Bronchial epithelial cell (primary cell): ENCODE data around the gene SETD1B. TPM values are rescaled to one million over a fixed set of nuclear protein-coding genes. Genes with fewer than 3 reads are reported as not detected.

Experiments used
- DNase-seq: peaks from one replicate; pipeline ENCODE4 v3.0.0-alpha.2; 2010; ENCODE audit warnings: low read depth
- FAIRE-seq: peaks from 2 replicates; lab custom pipeline; 2011; peaks lifted over from hg19 to GRCh38; lab: Jason Lieb, UNC
- H3K27me3 ChIP-seq: 2 replicates; pipeline ENCODE4 v1.5.1; 2011; ENCODE audit warnings: low read length; ENCODE audit not compliant: control insufficient read depth, insufficient read depth
- H3K36me3 ChIP-seq: 2 replicates; pipeline ENCODE4 v1.5.1; 2011; ENCODE audit warnings: low read length; ENCODE audit not compliant: control insufficient read depth, insufficient read depth
- H3K4me3 ChIP-seq: 2 replicates; pipeline ENCODE4 v1.5.1; 2011; ENCODE audit warnings: mild to moderate bottlenecking, low read depth, low read length, control low read depth
- total RNA-seq: library from RNA; depleted of rRNA; stranded (reverse); fragments of >200 nt; gene quantifications from 2 replicates; pipeline ENCODE4 v1.2.1, GENCODE V29; 2014
- TF ChIP-seq, protein P1 (sequence below): IDR thresholded peaks from 2 replicates; pipeline ENCODE4 v1.5.1; 2011; ENCODE audit warnings: mild to moderate bottlenecking, moderate library complexity, low read length, control low read depth, inconsistent platforms; ENCODE audit not compliant: insufficient read depth, severe bottlenecking

SETD1B gene
- total RNA-seq, 1 donor from 2014 or later: 1.8 TPM

DNA sequence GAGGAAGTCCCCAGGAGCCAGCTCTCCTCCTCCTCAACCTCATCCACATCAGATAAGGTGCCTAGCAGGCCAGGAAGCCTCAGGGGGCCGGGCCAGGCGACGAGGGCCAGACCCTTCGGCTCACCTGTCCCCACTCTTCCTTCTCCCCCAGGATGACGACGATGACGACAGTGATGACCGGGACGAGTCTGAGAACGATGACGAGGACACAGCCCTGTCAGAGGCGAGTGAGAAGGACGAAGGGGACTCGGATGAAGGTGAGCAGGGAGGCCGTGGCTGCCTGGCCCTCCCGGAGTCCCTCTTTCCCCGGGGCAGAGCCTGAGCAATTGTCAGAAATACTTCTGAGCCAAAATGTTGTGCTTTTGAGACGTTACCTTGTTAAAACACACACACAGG, 13.8 kb downstream of the SETD1B start:
- DNase-seq (no peak), FAIRE-seq (no peak)
- TF ChIP-seq, protein P1, sequence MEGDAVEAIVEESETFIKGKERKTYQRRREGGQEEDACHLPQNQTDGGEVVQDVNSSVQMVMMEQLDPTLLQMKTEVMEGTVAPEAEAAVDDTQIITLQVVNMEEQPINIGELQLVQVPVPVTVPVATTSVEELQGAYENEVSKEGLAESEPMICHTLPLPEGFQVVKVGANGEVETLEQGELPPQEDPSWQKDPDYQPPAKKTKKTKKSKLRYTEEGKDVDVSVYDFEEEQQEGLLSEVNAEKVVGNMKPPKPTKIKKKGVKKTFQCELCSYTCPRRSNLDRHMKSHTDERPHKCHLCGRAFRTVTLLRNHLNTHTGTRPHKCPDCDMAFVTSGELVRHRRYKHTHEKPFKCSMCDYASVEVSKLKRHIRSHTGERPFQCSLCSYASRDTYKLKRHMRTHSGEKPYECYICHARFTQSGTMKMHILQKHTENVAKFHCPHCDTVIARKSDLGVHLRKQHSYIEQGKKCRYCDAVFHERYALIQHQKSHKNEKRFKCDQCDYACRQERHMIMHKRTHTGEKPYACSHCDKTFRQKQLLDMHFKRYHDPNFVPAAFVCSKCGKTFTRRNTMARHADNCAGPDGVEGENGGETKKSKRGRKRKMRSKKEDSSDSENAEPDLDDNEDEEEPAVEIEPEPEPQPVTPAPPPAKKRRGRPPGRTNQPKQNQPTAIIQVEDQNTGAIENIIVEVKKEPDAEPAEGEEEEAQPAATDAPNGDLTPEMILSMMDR: no peak
- Histone ChIP-seq H3K36me3 (peaks cover 30% of the 10 kb centered on the region), H3K4me3 (no peak overlapping the region), H3K27me3 (no peaks in the 10 kb centered on the region)

DNA sequence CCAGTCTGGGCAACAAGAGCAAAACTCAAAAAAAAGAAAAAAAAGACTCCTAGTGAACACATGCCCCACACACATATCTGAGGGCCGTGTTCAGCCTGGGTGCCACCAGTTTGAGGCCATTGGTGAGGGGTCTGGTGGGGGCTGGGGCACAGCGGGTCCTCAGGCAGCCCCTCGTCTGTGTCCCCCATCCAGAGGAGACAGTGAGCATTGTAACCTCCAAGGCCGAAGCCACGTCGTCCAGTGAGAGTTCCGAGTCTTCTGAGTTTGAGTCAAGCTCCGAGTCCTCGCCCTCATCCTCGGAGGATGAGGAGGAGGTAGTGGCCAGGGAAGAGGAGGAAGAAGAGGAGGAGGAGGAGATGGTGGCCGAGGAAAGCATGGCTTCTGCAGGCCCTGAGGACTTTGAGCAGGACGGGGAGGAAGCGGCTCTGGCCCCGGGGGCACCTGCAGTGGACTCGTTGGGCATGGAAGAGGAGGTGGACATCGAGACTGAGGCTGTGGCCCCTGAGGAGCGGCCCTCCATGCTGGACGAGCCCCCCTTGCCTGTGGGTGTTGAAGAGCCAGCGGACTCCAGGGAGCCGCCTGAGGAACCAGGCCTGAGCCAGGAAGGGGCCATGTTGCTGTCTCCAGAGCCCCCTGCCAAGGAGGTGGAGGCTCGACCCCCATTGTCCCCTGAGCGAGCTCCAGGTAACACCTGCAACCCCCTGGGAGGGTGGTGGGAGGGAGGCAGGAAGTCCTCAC, 15.6 kb downstream of the SETD1B start:
- H3K4me3 ChIP-seq: no peak overlapping the region
- peaks cover 33% of the 10 kb centered on the region for H3K36me3 ChIP-seq
- TF ChIP-seq, protein P1: no peak
- no peaks in the 10 kb centered on the region for H3K27me3 ChIP-seq
- FAIRE-seq (no peak), DNase-seq (no peak)

GRCh38 chr12:121820056-121820455, 16.2 kb downstream of the SETD1B start:
- TF ChIP-seq, protein P1: no peak
- no peaks in the 10 kb centered on the region for H3K27me3 ChIP-seq
- no peak for DNase-seq
- no peak overlapping the region for H3K4me3 ChIP-seq
- FAIRE-seq: peak; percentile 23
- peaks cover 29% of the 10 kb centered on the region for H3K36me3 ChIP-seq

DNA sequence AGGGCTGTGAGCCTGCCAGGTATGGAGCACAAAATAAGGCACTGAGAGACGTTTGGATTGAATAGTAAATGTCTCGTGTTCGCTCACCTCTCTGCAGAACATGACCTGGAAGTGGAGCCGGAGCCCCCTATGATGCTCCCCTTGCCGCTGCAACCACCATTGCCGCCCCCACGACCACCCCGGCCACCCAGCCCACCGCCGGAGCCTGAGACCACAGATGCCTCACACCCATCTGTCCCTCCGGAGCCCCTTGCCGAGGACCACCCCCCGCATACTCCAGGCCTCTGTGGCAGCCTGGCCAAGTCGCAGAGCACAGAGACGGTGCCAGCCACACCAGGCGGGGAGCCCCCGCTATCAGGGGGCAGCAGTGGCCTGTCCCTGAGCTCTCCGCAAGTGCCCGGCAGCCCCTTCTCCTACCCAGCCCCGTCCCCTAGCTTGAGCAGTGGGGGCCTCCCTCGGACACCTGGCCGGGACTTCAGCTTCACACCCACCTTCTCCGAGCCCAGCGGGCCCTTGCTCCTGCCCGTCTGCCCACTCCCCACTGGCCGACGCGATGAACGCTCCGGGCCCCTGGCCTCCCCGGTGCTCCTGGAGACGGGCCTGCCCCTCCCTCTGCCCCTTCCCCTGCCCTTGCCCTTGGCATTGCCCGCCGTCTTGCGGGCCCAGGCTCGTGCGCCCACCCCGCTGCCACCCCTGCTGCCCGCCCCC, 18.7 kb downstream of the SETD1B start:
- FAIRE-seq (no peak), DNase-seq (no peak)
- TF ChIP-seq, protein P1: no peak
- Histone ChIP-seq H3K27me3 (no peaks in the 10 kb centered on the region), H3K4me3 (no peak overlapping the region), H3K36me3 (peaks cover 19% of the 10 kb centered on the region)

DNA sequence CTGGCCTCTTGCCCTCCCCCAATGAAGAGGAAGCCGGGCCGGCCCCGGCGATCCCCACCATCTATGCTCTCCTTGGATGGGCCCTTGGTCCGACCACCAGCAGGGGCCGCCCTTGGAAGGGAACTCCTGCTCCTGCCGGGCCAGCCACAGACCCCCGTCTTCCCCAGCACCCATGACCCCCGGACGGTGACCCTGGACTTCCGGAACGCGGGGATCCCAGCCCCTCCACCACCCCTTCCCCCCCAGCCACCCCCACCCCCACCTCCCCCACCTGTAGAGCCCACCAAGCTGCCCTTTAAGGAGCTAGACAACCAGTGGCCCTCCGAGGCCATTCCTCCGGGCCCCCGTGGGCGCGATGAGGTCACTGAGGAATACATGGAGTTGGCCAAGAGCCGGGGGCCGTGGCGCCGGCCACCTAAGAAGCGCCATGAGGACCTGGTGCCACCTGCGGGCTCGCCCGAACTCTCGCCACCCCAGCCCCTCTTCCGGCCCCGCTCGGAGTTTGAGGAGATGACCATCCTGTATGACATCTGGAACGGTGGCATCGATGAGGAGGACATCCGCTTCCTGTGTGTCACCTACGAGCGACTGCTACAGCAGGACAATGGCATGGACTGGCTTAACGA, 19.4 kb downstream of the SETD1B start:
- TF ChIP-seq, protein P1: no peak
- Histone ChIP-seq H3K4me3 (no peak overlapping the region), H3K27me3 (no peaks in the 10 kb centered on the region), H3K36me3 (peaks cover 22% of the 10 kb centered on the region)
- no peak for DNase-seq
- no peak for FAIRE-seq
